ENCODE measurements around the gene GRIK3.

DNA sequence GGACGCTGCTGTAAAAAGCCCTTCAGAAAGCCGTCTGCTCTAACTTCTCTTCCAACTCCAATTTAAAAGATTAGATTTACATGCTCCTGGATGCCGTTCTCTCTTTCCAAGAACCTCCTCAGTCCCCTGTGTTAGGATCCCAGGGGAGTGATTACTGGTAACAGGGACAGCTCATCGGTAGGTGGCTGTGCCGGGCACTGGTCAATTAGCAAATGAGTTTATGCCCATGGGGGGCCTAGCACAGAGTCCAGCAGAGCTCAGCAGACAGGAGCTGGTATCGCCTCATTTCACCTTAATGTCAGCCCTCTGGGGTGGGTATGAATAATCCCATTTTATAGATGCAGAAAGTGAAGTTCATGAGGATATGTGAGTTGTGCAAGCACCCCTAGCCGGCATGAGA is 191.9 kb downstream of the GRIK3 start:
- TF ChIP-seq, protein P1, sequence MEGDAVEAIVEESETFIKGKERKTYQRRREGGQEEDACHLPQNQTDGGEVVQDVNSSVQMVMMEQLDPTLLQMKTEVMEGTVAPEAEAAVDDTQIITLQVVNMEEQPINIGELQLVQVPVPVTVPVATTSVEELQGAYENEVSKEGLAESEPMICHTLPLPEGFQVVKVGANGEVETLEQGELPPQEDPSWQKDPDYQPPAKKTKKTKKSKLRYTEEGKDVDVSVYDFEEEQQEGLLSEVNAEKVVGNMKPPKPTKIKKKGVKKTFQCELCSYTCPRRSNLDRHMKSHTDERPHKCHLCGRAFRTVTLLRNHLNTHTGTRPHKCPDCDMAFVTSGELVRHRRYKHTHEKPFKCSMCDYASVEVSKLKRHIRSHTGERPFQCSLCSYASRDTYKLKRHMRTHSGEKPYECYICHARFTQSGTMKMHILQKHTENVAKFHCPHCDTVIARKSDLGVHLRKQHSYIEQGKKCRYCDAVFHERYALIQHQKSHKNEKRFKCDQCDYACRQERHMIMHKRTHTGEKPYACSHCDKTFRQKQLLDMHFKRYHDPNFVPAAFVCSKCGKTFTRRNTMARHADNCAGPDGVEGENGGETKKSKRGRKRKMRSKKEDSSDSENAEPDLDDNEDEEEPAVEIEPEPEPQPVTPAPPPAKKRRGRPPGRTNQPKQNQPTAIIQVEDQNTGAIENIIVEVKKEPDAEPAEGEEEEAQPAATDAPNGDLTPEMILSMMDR (IDR thresholded peaks at IDR 0.05; ENCODE audit: low read depth, low read length, poor library complexity, severe bottlenecking), result no peak
- TF ChIP-seq EZH2phosphoT487 (IDR thresholded peaks at IDR 0.05; ENCODE audit: borderline replicate concordance, low read length), result no peak

All from DOHH2 (cell line).